Measurements from ENCODE around the gene INO80B. TPM values are rescaled to one million over a fixed set of nuclear protein-coding genes. Genes with fewer than 3 reads are reported as not detected.
"Not testable (repeated sequence)": the region's sequence is repeated elsewhere in the genome, so short reads cannot be mapped to it uniquely, and the experiment has no call there.

INO80B gene
- polyA plus RNA-seq, 1 donor from 2014 or later, result 11.4 TPM

DNA sequence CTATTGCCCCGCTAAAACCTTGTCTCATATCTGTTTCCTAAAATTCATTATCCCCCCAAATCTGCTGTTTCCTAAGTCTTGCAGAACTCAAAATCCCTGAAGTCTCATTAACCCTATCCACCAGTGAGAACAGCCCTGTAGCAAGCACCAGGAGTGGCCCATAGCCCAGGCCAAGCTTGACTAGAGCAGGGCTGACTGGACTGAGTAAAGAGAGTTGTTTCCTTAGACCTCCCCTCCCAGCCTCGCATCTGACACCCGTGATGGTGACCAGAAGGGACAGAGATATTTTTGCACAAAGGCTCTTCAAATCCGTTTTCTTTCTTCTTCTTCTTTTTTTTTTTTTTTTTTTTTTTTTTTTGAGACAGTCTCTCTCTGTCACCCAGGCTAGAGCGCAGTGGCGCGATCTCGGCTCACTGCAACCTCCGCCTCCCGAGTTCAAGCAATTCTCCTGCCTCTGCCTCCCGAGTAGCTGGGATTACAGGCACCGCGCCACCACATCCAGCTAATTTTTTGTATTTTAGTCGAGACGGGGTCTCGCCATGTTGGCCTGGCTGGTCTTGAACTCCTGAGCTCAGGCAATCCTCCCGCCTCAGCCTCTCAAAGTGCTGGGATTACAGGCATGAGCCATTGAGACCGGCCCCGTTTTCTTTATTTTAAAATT, 34.3 kb upstream of the INO80B start:
- not testable (repeated sequence) for H3K36me3 Mint-ChIP-seq, H3K9me3 Mint-ChIP-seq, H3K27me3 Mint-ChIP-seq
- peaks cover 12 to 30% (median 21%) of the 10 kb centered on the region in 3 donors for H3K4me1 Mint-ChIP-seq
- peak overlapping the region; percentile 94 to 100 (median 97) for H3K4me3 Mint-ChIP-seq
- H3K27ac Mint-ChIP-seq, result peak overlapping the region; percentile 97 to 100 (median 99)

GRCh38 chr2:74421221-74421870, 33.5 kb upstream of the INO80B start, which contains the start of the genes C2orf81 and WDR54:
Gene C2orf81 (minus strand): TSS chr2:74421619. CDS start chr2:74421560, 59 bp downstream.
Gene WDR54 (plus strand): TSS chr2:74421730. CDS start chr2:74422154, 424 bp downstream.
- Mint-ChIP-seq H3K27ac (peak within 1 kb of the TSS; percentile 97 to 100 (median 99)), H3K4me3 (peak within 1 kb of the TSS; percentile 94 to 100 (median 97)), H3K27me3 (no peaks in the 10 kb centered on the region), H3K9me3 (no peaks in the 10 kb centered on the region), H3K4me1 (peaks cover 10 to 30% (median 21%) of the 10 kb centered on the region in 3 donors), H3K36me3 (peaks cover 2% of the 10 kb centered on the region)

- Mint-ChIP-seq H3K36me3 (no peaks in the 10 kb centered on the region), H3K27ac (peak overlapping the region in 1 of 3 donors; percentile 100), H3K4me1 (peaks cover 10 to 26% (median 15%) of the 10 kb centered on the region in 3 donors), H3K27me3 (no peaks in the 10 kb centered on the region), H3K4me3 (peak overlapping the region in 3 of 4 donors; percentile 3 to 100 (median 96)), H3K9me3 (no peaks in the 10 kb centered on the region)
These were observed 31.4 kb upstream of the INO80B start for GRCh38 chr2:74423231-74424095.

DNA sequence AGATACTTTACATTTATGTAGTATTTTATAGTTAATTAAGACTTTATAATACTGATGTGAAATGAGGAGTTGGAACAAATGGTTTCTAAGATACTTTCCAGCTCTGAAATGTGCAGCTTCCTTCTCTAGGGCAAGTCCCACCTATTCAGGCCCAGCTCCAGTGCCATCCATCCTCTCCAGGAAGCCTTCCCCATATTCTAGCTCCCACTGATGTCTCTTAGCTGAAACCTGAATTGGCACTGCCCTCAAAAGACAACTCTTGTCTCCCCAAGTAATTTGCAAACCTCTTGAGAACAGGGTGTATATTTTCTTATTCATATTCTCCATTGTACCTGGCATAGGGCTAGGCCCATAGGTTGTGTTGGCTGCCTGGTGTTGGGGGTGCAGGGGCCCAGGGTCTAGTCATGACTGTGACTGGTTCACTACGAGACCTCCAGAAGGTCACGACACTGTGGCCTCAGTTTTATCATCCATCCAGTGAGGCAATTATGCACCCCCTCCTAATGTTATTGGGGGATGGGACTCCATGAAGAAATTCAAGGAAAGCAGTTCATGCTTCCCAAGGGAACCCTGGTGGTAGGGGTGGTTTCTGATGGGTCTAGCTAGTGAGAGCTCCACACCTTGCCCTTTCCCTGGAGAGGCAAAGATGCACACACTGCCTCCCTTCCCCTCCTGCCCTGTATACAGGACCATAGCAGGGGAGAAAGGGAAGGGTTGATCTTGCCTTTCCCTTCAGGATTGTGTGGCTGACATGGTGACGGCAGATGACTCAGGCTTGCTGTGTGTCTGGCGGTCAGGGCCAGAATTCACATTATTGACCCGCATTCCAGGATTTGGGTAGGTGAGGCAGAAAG, 30.5 kb upstream of the INO80B start:
- peaks cover 10 to 23% (median 13%) of the 10 kb centered on the region in 3 donors for H3K4me1 Mint-ChIP-seq
- H3K27me3 Mint-ChIP-seq, result no peaks in the 10 kb centered on the region
- peak overlapping the region in 1 of 3 donors; percentile 1 for H3K27ac Mint-ChIP-seq
- H3K36me3 Mint-ChIP-seq, result no peaks in the 10 kb centered on the region
- no peaks in the 10 kb centered on the region for H3K9me3 Mint-ChIP-seq
- H3K4me3 Mint-ChIP-seq, result peak overlapping the region in 1 of 4 donors; percentile 100

- Mint-ChIP-seq H3K27ac (peak overlapping the region in 1 of 3 donors; percentile 1), H3K27me3 (no peaks in the 10 kb centered on the region)
These were observed 29.9 kb upstream of the INO80B start for GRCh38 chr2:74424995-74425406.

DNA sequence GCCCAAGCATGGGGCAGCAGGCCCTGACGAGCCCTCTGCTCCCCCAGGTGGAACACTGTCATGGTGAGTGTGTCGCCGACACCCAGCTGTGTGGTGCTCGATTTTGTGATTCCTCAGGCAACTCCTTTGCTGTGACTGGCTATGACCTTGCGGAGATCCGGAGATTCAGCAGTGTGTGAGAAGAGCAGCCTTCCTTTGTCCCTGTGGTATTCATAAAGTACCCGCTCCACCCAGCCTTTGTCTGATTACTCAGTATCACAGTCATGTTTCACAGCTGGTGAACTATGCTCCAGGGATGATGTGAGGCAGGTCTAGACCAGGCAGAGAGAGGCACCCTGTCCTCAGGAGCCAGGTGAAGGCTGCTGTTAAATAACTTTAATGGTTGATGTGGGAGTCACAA, 29.4 kb upstream of the INO80B start:
- H3K27me3 Mint-ChIP-seq, result no peaks in the 10 kb centered on the region

More at GRCh38 chr2:74424995-74425406, 29.9 kb upstream of the INO80B start:
- no peaks in the 10 kb centered on the region for H3K36me3 Mint-ChIP-seq
- H3K4me1 Mint-ChIP-seq, result peaks cover 8 to 16% (median 10%) of the 10 kb centered on the region in 3 donors
- no peaks in the 10 kb centered on the region for H3K9me3 Mint-ChIP-seq
- H3K4me3 Mint-ChIP-seq, result peak overlapping the region in 2 of 4 donors; percentile 13 to 100

GRCh38 chr2:74426181-74426758, 28.6 kb upstream of the INO80B start:
- H3K36me3 Mint-ChIP-seq, result no peaks in the 10 kb centered on the region
- H3K27ac Mint-ChIP-seq, result peak overlapping the region in 2 of 3 donors; percentile 48 to 51
- H3K4me1 Mint-ChIP-seq, result peaks cover 2 to 6% (median 3%) of the 10 kb centered on the region in 3 donors
- H3K27me3 Mint-ChIP-seq, result no peaks in the 10 kb centered on the region
- H3K4me3 Mint-ChIP-seq, result no peak overlapping the region
- no peaks in the 10 kb centered on the region for H3K9me3 Mint-ChIP-seq

More for the DNA sequence above, 29.4 kb upstream of the INO80B start:
- peak overlapping the region in 1 of 4 donors; percentile 100 for H3K4me3 Mint-ChIP-seq
- peak overlapping the region in 1 of 3 donors; percentile 1 for H3K27ac Mint-ChIP-seq
- H3K4me1 Mint-ChIP-seq, result peaks cover 4 to 11% (median 5%) of the 10 kb centered on the region in 3 donors
- no peaks in the 10 kb centered on the region for H3K36me3 Mint-ChIP-seq
- no peaks in the 10 kb centered on the region for H3K9me3 Mint-ChIP-seq

DNA sequence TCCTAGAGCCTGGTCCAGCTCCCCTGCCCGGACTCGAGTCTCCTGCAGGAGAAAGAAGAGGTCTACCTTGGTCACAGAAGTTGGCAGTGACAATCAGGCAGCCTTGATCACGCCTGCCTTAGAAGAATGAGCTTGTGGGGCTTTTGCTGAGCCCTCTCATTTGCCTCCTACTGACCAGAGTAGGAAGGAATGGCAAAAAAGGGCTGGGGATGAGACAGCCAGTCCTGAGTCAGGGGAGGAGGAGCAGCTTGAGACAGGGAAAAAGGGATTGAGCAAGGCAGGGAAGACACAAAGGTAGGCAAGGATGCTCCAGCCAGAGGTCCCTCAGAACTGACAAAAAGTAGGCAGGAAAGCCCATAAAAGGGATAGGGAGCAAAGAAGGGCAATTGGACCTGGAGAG, 27.3 kb upstream of the INO80B start:
- Mint-ChIP-seq H3K4me1 (peaks cover 0 to 3% (median 2%) of the 10 kb centered on the region in 3 donors), H3K9me3 (no peaks in the 10 kb centered on the region), H3K27ac (peak overlapping the region in 2 of 3 donors; percentile 51 to 83), H3K36me3 (no peaks in the 10 kb centered on the region), H3K4me3 (no peak overlapping the region), H3K27me3 (no peaks in the 10 kb centered on the region)

- Mint-ChIP-seq H3K4me1 (no peaks in the 10 kb centered on the region), H3K4me3 (no peak overlapping the region)
These were observed 26.2 kb upstream of the INO80B start for GRCh38 chr2:74428675-74429074.

GRCh38 chr2:74429487-74430451, 25.1 kb upstream of the INO80B start:
- H3K4me1 Mint-ChIP-seq, result no peaks in the 10 kb centered on the region
- H3K9me3 Mint-ChIP-seq, result no peaks in the 10 kb centered on the region
- no peak overlapping the region for H3K4me3 Mint-ChIP-seq
- no peaks in the 10 kb centered on the region for H3K27me3 Mint-ChIP-seq
- H3K36me3 Mint-ChIP-seq, result no peaks in the 10 kb centered on the region
- H3K27ac Mint-ChIP-seq, result no peak overlapping the region

More at GRCh38 chr2:74428675-74429074, 26.2 kb upstream of the INO80B start:
- H3K27me3 Mint-ChIP-seq, result no peaks in the 10 kb centered on the region
- no peaks in the 10 kb centered on the region for H3K9me3 Mint-ChIP-seq
- H3K36me3 Mint-ChIP-seq, result no peaks in the 10 kb centered on the region
- peak overlapping the region in 1 of 3 donors; percentile 35 for H3K27ac Mint-ChIP-seq

- no peaks in the 10 kb centered on the region for H3K4me1 Mint-ChIP-seq
- H3K36me3 Mint-ChIP-seq, result no peaks in the 10 kb centered on the region
- H3K9me3 Mint-ChIP-seq, result no peaks in the 10 kb centered on the region
- H3K27me3 Mint-ChIP-seq, result no peaks in the 10 kb centered on the region
- H3K4me3 Mint-ChIP-seq, result no peak overlapping the region
- H3K27ac Mint-ChIP-seq, result no peak overlapping the region
These were observed 24.4 kb upstream of the INO80B start for GRCh38 chr2:74430502-74430901.

DNA sequence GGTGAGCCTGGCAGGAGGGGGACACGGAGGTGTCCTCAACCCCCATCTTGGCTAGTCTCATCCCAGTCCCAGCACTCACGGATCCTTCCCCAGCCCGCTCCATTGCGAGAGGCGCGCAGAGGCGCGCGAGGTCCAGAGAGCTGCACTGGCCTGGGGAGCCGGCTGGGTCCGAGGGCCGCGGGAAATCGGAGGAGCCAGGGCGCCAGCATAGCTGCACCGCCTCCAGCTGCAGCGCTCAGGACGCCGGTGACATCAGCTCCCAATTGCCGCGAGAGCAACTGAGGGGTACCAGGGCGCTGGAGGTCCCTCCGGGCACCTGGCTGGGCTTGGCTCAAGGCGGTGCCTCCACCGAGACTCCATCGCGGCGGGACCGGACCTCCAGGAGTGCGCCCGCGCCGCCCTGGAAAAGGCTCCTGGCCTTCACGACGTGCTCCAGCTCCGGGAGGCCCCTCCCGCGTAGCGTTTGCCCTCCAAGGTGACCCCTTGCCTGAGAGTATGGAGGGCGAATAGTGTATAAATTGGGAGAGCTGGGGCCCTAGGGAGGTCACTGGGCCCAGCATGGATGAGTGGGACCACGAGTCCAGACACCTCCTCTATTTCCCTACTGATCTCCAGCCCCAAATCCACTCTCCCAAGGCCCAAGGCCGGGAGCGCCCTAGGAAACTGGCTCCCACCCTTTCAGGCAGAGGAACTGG, 18.6 kb upstream of the INO80B start:
- H3K9me3 Mint-ChIP-seq, result no peaks in the 10 kb centered on the region
- H3K36me3 Mint-ChIP-seq, result no peaks in the 10 kb centered on the region
- H3K27me3 Mint-ChIP-seq, result peaks cover 5% of the 10 kb centered on the region
- H3K27ac Mint-ChIP-seq, result no peak overlapping the region
- peaks cover 10 to 15% (median 14%) of the 10 kb centered on the region in 3 donors for H3K4me1 Mint-ChIP-seq
- no peak overlapping the region for H3K4me3 Mint-ChIP-seq
